IMR-90 (cell line): ENCODE measurements around the gene FADD. TPM values are rescaled to one million over a fixed set of nuclear protein-coding genes. Genes with fewer than 3 reads are reported as not detected.
A peak's percentile ranks its signal among the peaks of the same experiment; 100 is the strongest.

ENCODE experiments used
- ATAC-seq: fragments of 200-7000 bp; cut with Tn5 transposase; 2 replicates; pipeline ENCODE4 v1.9.1; 2020; ENCODE audit warnings: low read depth, mild to moderate bottlenecking, moderate library complexity
- BruUV-seq: library from RNA; stranded (reverse); fragments of 400-500 nt; replicated peaks from 2 replicates; lab custom pipeline; 2021; lab: Mats Ljungman, UMichigan
- CTCF ChIA-PET: fragments of 300-600 bp; formaldehyde crosslinking; extraction: SDS; loops from one replicate; lab custom pipeline; 2021; ENCODE audit warnings: antibody characterized with exemption; lab: Yijun Ruan, JAX
- POLR2A ChIA-PET: fragments of 300-600 bp; sonication (Branson Sonifier 250); formaldehyde crosslinking; loops from one replicate; lab custom pipeline; 2022; ENCODE audit warnings: antibody characterized with exemption; ENCODE audit not compliant: unreplicated experiment; lab: Charles Lee
- DNase-seq: peaks from one replicate; pipeline ENCODE4 v3.0.0; 2013
- H2AFZ ChIP-seq: replicated peaks from 2 replicates; pipeline ENCODE3; 2013; ENCODE audit warnings: low read length, mild to moderate bottlenecking; ENCODE audit not compliant: poor library complexity
- H2AK5ac ChIP-seq: 2 replicates; pipeline ENCODE4 v1.6.1; 2013; ENCODE audit warnings: low read depth, low read length, inconsistent platforms
- H2AK9ac ChIP-seq: replicated peaks from 2 replicates; pipeline ENCODE3; 2013; ENCODE audit warnings: mild to moderate bottlenecking, low read depth, low read length, moderate library complexity; ENCODE audit not compliant: poor library complexity
- H2BK120ac ChIP-seq: 2 replicates; pipeline ENCODE4 v1.6.1; 2013; ENCODE audit warnings: low read depth, low read length, inconsistent platforms
- H2BK15ac ChIP-seq: 3 replicates; pipeline ENCODE4 v1.6.1; 2013; ENCODE audit warnings: low read depth, low read length, inconsistent platforms
- H2BK20ac ChIP-seq: 2 replicates; pipeline ENCODE4 v1.6.1; 2013; ENCODE audit warnings: low read depth, mild to moderate bottlenecking, inconsistent platforms, low read length, moderate library complexity
- H2BK5ac ChIP-seq: 2 replicates; pipeline ENCODE4 v1.6.1; 2013; ENCODE audit warnings: mild to moderate bottlenecking, low read depth, low read length, inconsistent platforms; ENCODE audit not compliant: poor library complexity, severe bottlenecking
- H3K14ac ChIP-seq: replicated peaks from 2 replicates; pipeline ENCODE4 v1.6.1; 2013; ENCODE audit warnings: low read depth, low read length, inconsistent platforms
- H3K18ac ChIP-seq: 2 replicates; pipeline ENCODE4 v1.6.1; 2013; ENCODE audit warnings: low read depth, low read length, control low read depth
- H3K23ac ChIP-seq: 2 replicates; pipeline ENCODE4 v1.6.1; 2013; ENCODE audit warnings: low read depth, low read length, inconsistent platforms
- H3K27ac ChIP-seq: 2 replicates; pipeline ENCODE4 v1.5.1; 2013; ENCODE audit warnings: mild to moderate bottlenecking, control low read depth, low read length; ENCODE audit not compliant: insufficient read depth
- H3K27me3 ChIP-seq: 2 replicates; pipeline ENCODE4 v1.6.1; 2013; ENCODE audit warnings: low read length; ENCODE audit not compliant: control insufficient read depth, insufficient read depth
- H3K36me3 ChIP-seq: 2 replicates; pipeline ENCODE4 v1.6.1; 2013; ENCODE audit warnings: low read length, mixed read lengths; ENCODE audit not compliant: control insufficient read depth, insufficient read depth
- H3K4ac ChIP-seq: 2 replicates; pipeline ENCODE4 v1.6.1; 2013; ENCODE audit warnings: low read depth, low read length, inconsistent platforms
- H3K4me1 ChIP-seq: 2 replicates; pipeline ENCODE4 v1.6.1; 2013; ENCODE audit warnings: low read length, mixed read lengths; ENCODE audit not compliant: control insufficient read depth, insufficient read depth
- H3K4me2 ChIP-seq: 2 replicates; pipeline ENCODE4 v1.6.1; 2013; ENCODE audit warnings: low read depth, mild to moderate bottlenecking, control low read depth, low read length, moderate library complexity
- H3K4me3 ChIP-seq: 2 replicates; pipeline ENCODE4 v1.5.1; 2013; ENCODE audit warnings: low read depth, mild to moderate bottlenecking, control low read depth, low read length, moderate library complexity; ENCODE audit not compliant: insufficient read depth
- H3K56ac ChIP-seq: 2 replicates; pipeline ENCODE4 v1.6.1; 2013; ENCODE audit warnings: low read length, inconsistent platforms; ENCODE audit not compliant: insufficient read depth; ENCODE audit errors: extremely low read depth
- H3K79me1 ChIP-seq, 2 experiments: 2 replicates each; pipeline ENCODE4 v1.6.1; 2013; ENCODE audit warnings: low read length in 2 of 2, inconsistent platforms in 1 of 2, low read depth in 1 of 2
- H3K9ac ChIP-seq: 2 replicates; pipeline ENCODE4 v1.6.1; 2013; ENCODE audit warnings: low read depth, low read length, control low read depth
- H3K9me1 ChIP-seq: 2 replicates; pipeline ENCODE4 v1.6.1; 2013; ENCODE audit warnings: low read length, inconsistent platforms; ENCODE audit not compliant: insufficient read depth
- H3K9me3 ChIP-seq: 2 replicates; pipeline ENCODE4 v1.6.1; 2013; ENCODE audit warnings: low read length; ENCODE audit not compliant: control insufficient read depth, insufficient read depth
- H4K20me1 ChIP-seq: 2 replicates; pipeline ENCODE4 v1.6.1; 2013; ENCODE audit warnings: low read length, inconsistent platforms; ENCODE audit not compliant: insufficient read depth
- H4K5ac ChIP-seq: 2 replicates; pipeline ENCODE4 v1.6.1; 2013; ENCODE audit warnings: mild to moderate bottlenecking, low read depth, low read length, control low read depth
- H4K8ac ChIP-seq, 2 experiments: 2 replicates each; pipeline ENCODE4 v1.6.1; 2013; ENCODE audit warnings: low read depth in 2 of 2, low read length in 2 of 2, control low read depth in 1 of 2, inconsistent platforms in 1 of 2
- H4K91ac ChIP-seq: 2 replicates; pipeline ENCODE4 v1.6.1; 2013; ENCODE audit warnings: low read depth, low read length, inconsistent platforms; ENCODE audit not compliant: insufficient read depth
- BHLHE40 ChIP-seq: fragments of 150-350 bp; IDR thresholded peaks from 2 replicates; pipeline ENCODE4 v1.6.1; 2016; ENCODE audit warnings: mild to moderate bottlenecking, low read depth, low read length
- CEBPB ChIP-seq: IDR thresholded peaks from 2 replicates; pipeline ENCODE4 v1.6.1; 2012; ENCODE audit warnings: low read depth, low read length, improper control_type of control experiment
- CHD1 ChIP-seq: IDR thresholded peaks from 2 replicates; pipeline ENCODE4 v1.6.1; 2012; ENCODE audit warnings: low read depth, low read length, improper control_type of control experiment
- FOS ChIP-seq: fragments of 150-350 bp; IDR thresholded peaks from 2 replicates; pipeline ENCODE4 v1.6.1; 2016; ENCODE audit warnings: low read depth, low read length
- MAFK ChIP-seq: IDR thresholded peaks from 2 replicates; pipeline ENCODE4 v1.6.1; 2012; ENCODE audit warnings: low read depth, low read length, improper control_type of control experiment
- MAZ ChIP-seq: IDR thresholded peaks from 2 replicates; pipeline ENCODE4 v1.6.1; 2012; ENCODE audit warnings: low read depth, mild to moderate bottlenecking, low read length, improper control_type of control experiment, moderate library complexity, borderline replicate concordance
- POLR2A ChIP-seq: IDR thresholded peaks from 2 replicates; pipeline ENCODE4 v1.6.1; 2012; ENCODE audit warnings: mild to moderate bottlenecking, low read depth, low read length
- RAD21 ChIP-seq: IDR thresholded peaks from 2 replicates; pipeline ENCODE4 v1.6.1; 2012; ENCODE audit warnings: low read length, improper control_type of control experiment
- RFX5 ChIP-seq: IDR thresholded peaks from 2 replicates; pipeline ENCODE4 v1.8.0; 2012; ENCODE audit warnings: low read depth, mild to moderate bottlenecking, low read length, moderate library complexity
- SMC3 ChIP-seq: fragments of 150-350 bp; IDR thresholded peaks from 2 replicates; pipeline ENCODE4 v1.6.1; 2016; ENCODE audit warnings: low read depth, mild to moderate bottlenecking, antibody characterized with exemption, low read length, moderate library complexity
- WGBS, 2 experiments: methylation state at CpG; one replicate each; pipeline versions ENCODE4 v1.1.5 to v1.1.7; 2013; ENCODE audit warnings: missing lambda C conversion rate in 2 of 2; ENCODE audit not compliant: insufficient read length in 1 of 2; ENCODE audit errors: extremely low coverage in 2 of 2; 5-methylcytosine and 5-hydroxymethylcytosine counted together
- dilution Hi-C: fragments of 300-500 bp; cut with HindIII; formaldehyde crosslinking; loops from one replicate; pipeline ENCODE4 v1.14.3; 2018; ENCODE audit warnings: low sequenced_read_pairs; ENCODE audit not compliant: unreplicated experiment
- in situ Hi-C: fragments of 300-500 bp; cut with MboI; formaldehyde crosslinking; loops from 3 replicates; pipeline ENCODE4 v1.14.3; 2019; ENCODE audit warnings: low sequenced_read_pairs, inconsistent platforms, mixed read lengths
- intact Hi-C: fragments of 100-400 bp; cut with micrococcal nuclease; formaldehyde crosslinking; loops from 2 replicates; pipeline ENCODE4 v1.10.0; 2022
- polyA plus RNA-seq, 3 experiments: library from polyadenylated mRNA; depleted of rRNA; stranded (reverse); fragments of >200 nt; gene quantifications; 2 replicates each; pipeline ENCODE4 v1.2.3, GENCODE V29; 2012; ENCODE audit warnings: low replicate concordance in 1 of 3
- total RNA-seq: library from RNA; depleted of rRNA; stranded (reverse); fragments of >200 nt; gene quantifications from 2 replicates; pipeline ENCODE4 v1.2.3, GENCODE V29; 2012
- TF ChIP-seq, protein P1 (sequence below): fragments of 150-350 bp; IDR thresholded peaks from 2 replicates; pipeline ENCODE4 v1.6.1; 2017; ENCODE audit warnings: mild to moderate bottlenecking, antibody characterized with exemption, low read length, low read depth
- TF ChIP-seq, protein P2 (sequence below): fragments of 150-350 bp; IDR thresholded peaks from 2 replicates; pipeline ENCODE4 v1.6.1; 2016; ENCODE audit warnings: low read depth, mild to moderate bottlenecking, low read length, moderate library complexity, borderline replicate concordance
- TF ChIP-seq, protein P3 (sequence below): conservative IDR thresholded peaks from 2 replicates; pipeline ENCODE4 v1.5.1; 2012; ENCODE audit warnings: mild to moderate bottlenecking, low read depth, low read length, improper control_type of control experiment

The FADD gene
- total and polyA plus RNA-seq, 2 of the 4 experiments (the other 2 are of a cell fraction): 38.1 to 44.4 TPM

DNA sequence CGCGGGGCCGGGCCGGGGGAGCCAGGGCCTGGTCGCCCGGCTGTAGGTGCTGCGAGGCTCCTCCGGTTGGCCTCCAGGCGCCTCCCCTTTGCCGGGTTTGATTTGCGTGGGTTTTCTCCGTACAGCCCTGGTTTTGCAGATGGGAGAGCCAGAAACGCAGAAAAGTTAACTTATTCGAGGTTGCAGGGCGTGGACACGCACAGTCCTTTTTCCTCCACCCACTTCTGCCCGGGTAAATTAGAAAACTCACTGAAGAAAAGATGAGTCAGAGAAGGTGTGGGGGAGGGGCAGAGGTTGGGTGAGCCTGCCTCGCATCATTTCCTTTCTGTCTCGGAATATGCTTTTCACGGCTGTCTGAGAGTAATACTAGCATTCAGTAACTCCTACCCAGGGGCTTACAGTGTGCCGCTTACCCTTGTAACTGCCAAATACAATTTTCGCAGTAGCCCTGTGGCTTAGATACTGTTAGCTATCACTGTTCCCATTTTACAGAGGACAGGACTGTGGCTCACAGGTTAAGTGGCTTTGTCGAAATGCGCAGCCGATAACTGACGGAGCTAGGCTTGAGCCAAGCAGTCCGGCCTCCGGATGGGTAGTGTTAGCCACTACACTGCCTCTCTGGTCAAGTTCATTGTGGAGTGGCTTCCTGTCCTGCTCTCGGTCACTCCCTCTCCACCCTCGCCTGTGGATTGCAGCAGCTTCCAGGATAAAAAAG lies 812 bp downstream of the FADD start:
- H2BK5ac ChIP-seq: peak overlapping the region; percentile 90
- H2AFZ ChIP-seq: peak overlapping the region; percentile 99
- H3K36me3 ChIP-seq: peaks cover 34% of the 10 kb centered on the region
- ChIA-PET CTCF (no interaction called here), POLR2A (no interaction called here)
- H3K56ac ChIP-seq: peak overlapping the region; percentile 90
- H3K9me3 ChIP-seq: no peaks in the 10 kb centered on the region
- H4K20me1 ChIP-seq: peaks cover 51% of the 10 kb centered on the region
- H3K4ac ChIP-seq: peak overlapping the region; percentile 96
- dilution Hi-C loops: no loop called here
- H3K23ac ChIP-seq: peak overlapping the region; percentile 98
- BruUV-seq: TSS peak; percentile 36
- H3K79me1 ChIP-seq: peaks cover 16 to 56% of the 10 kb centered on the region in 2 experiments; a peak in 3 of 4 replicates
- H2BK20ac ChIP-seq: peak overlapping the region; percentile 64; the same call in 1 of the 2 replicates
- H2BK120ac ChIP-seq: peak overlapping the region; percentile 72; the same call in 1 of the 2 replicates
- H3K4me2 ChIP-seq: peak overlapping the region; percentile 98
- H3K9ac ChIP-seq: peak overlapping the region; percentile 96
- H3K4me1 ChIP-seq: peaks cover 3% of the 10 kb centered on the region; the same call in 1 of the 2 replicates
- peak overlapping the region; percentile 52 to 89 for H4K8ac ChIP-seq
- H3K27ac ChIP-seq: peak overlapping the region; percentile 94
- 9% methylated on average over 10 of the region's 30 CpGs; no CpG with 5 or more reads in 1 of the 2 experiments for WGBS, 2 experiments
- H3K27me3 ChIP-seq: no peaks in the 10 kb centered on the region
- ATAC-seq (peak; percentile 72), DNase-seq (peak; percentile 86)
- H3K14ac ChIP-seq: peak overlapping the region; percentile 99
- H4K91ac ChIP-seq: peak overlapping the region; percentile 81
- H2BK15ac ChIP-seq: peak overlapping the region; percentile 46; the same call in 2 of the 3 replicates
- in situ Hi-C loops: no loop called here
- peak overlapping the region; percentile 70 for H3K18ac ChIP-seq
- peak overlapping the region; percentile 90 for H2AK5ac ChIP-seq
- peaks cover 19% of the 10 kb centered on the region for H3K9me1 ChIP-seq
- TF ChIP-seq MAFK (no peak; the same call in 1 of the 2 replicates), BHLHE40 (no peak), CEBPB (no peak), FOS (peak; percentile 87), POLR2A (peak; percentile 89), RFX5 (no peak), RAD21 (peak; percentile 19), SMC3 (no peak), MAZ (0 out of 2 replicates have a peak, but pooled peaks have one; percentile 21), CHD1 (no peak)
- TF ChIP-seq, protein P1, sequence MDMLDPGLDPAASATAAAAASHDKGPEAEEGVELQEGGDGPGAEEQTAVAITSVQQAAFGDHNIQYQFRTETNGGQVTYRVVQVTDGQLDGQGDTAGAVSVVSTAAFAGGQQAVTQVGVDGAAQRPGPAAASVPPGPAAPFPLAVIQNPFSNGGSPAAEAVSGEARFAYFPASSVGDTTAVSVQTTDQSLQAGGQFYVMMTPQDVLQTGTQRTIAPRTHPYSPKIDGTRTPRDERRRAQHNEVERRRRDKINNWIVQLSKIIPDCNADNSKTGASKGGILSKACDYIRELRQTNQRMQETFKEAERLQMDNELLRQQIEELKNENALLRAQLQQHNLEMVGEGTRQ: no peak
- TF ChIP-seq, protein P2, sequence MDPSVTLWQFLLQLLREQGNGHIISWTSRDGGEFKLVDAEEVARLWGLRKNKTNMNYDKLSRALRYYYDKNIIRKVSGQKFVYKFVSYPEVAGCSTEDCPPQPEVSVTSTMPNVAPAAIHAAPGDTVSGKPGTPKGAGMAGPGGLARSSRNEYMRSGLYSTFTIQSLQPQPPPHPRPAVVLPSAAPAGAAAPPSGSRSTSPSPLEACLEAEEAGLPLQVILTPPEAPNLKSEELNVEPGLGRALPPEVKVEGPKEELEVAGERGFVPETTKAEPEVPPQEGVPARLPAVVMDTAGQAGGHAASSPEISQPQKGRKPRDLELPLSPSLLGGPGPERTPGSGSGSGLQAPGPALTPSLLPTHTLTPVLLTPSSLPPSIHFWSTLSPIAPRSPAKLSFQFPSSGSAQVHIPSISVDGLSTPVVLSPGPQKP: no peak
- TF ChIP-seq, protein P3, sequence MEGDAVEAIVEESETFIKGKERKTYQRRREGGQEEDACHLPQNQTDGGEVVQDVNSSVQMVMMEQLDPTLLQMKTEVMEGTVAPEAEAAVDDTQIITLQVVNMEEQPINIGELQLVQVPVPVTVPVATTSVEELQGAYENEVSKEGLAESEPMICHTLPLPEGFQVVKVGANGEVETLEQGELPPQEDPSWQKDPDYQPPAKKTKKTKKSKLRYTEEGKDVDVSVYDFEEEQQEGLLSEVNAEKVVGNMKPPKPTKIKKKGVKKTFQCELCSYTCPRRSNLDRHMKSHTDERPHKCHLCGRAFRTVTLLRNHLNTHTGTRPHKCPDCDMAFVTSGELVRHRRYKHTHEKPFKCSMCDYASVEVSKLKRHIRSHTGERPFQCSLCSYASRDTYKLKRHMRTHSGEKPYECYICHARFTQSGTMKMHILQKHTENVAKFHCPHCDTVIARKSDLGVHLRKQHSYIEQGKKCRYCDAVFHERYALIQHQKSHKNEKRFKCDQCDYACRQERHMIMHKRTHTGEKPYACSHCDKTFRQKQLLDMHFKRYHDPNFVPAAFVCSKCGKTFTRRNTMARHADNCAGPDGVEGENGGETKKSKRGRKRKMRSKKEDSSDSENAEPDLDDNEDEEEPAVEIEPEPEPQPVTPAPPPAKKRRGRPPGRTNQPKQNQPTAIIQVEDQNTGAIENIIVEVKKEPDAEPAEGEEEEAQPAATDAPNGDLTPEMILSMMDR: no peak
- peak overlapping the region; percentile 97 for H2AK9ac ChIP-seq
- intact Hi-C loops: loop anchor here (1.0 to 10.0 kb wide), 5 partner anchors 67 to 213 kb away; partner anchors contain the start of genes CTTN and PPFIA1
- peak overlapping the region; percentile 37 for H4K5ac ChIP-seq
- H3K4me3 ChIP-seq: peak overlapping the region; percentile 66
